HCT116 (cell line): Measurements from ENCODE around the gene SULT2B1.

ENCODE experiments used
- EGR1 ChIP-seq: IDR thresholded peaks from 2 replicates; pipeline ENCODE4 v1.6.1; 2012; ENCODE audit warnings: low read depth
- EZH2phosphoT487 ChIP-seq: fragments of 200-600 bp; IDR thresholded peaks from 2 replicates; pipeline ENCODE4 v1.6.1; 2018; ENCODE audit warnings: antibody characterized with exemption, borderline replicate concordance
- FOSL1 ChIP-seq: IDR thresholded peaks from 2 replicates; pipeline ENCODE4 v1.6.1; 2012; ENCODE audit warnings: low read depth
- POLR2A ChIP-seq: IDR thresholded peaks from 2 replicates; pipeline ENCODE4 v1.7.0; 2011; ENCODE audit warnings: borderline replicate concordance; ENCODE audit not compliant: insufficient read depth, insufficient read length; ENCODE audit errors: extremely low read depth
- RAD21 ChIP-seq: IDR thresholded peaks from 2 replicates; pipeline ENCODE4 v1.6.1; 2012; ENCODE audit warnings: low read depth, mild to moderate bottlenecking
- TCF7L2 ChIP-seq: IDR thresholded peaks from 2 replicates; pipeline ENCODE4 v1.7.0; 2011; ENCODE audit warnings: borderline replicate concordance, inconsistent platforms; ENCODE audit not compliant: insufficient read depth, insufficient read length; ENCODE audit errors: extremely low read depth
- YY1 ChIP-seq: IDR thresholded peaks from 2 replicates; pipeline ENCODE4 v1.6.1; 2011; ENCODE audit warnings: low read length, low read depth, moderate library complexity, mild to moderate bottlenecking; ENCODE audit not compliant: insufficient replicate concordance; ENCODE audit errors: extremely low read depth
- TF ChIP-seq, protein P1 (sequence below), 3 experiments: fragments of 200-600 bp in 1 of 3; sonication (generic) in 1 of 3; IDR thresholded peaks in 2 of 3; conservative IDR thresholded peaks in 1 of 3; 2 replicates each; pipeline ENCODE4 v1.5.1; 2012 to 2017; ENCODE audit warnings: low read depth in 2 of 3, low read length in 2 of 3, antibody characterized with exemption in 1 of 3, borderline replicate concordance in 1 of 3, control low read depth in 1 of 3, mild to moderate bottlenecking in 1 of 3, mixed read lengths in 1 of 3, mixed run types in 1 of 3, moderate library complexity in 1 of 3; ENCODE audit not compliant: insufficient read depth in 1 of 3
- TF ChIP-seq, protein P2 (sequence below): IDR thresholded peaks from 2 replicates; pipeline ENCODE4 v1.6.1; 2012; ENCODE audit warnings: low read depth
- TF ChIP-seq, protein P3 (sequence below): IDR thresholded peaks from 2 replicates; pipeline ENCODE4 v1.6.1; 2012

DNA sequence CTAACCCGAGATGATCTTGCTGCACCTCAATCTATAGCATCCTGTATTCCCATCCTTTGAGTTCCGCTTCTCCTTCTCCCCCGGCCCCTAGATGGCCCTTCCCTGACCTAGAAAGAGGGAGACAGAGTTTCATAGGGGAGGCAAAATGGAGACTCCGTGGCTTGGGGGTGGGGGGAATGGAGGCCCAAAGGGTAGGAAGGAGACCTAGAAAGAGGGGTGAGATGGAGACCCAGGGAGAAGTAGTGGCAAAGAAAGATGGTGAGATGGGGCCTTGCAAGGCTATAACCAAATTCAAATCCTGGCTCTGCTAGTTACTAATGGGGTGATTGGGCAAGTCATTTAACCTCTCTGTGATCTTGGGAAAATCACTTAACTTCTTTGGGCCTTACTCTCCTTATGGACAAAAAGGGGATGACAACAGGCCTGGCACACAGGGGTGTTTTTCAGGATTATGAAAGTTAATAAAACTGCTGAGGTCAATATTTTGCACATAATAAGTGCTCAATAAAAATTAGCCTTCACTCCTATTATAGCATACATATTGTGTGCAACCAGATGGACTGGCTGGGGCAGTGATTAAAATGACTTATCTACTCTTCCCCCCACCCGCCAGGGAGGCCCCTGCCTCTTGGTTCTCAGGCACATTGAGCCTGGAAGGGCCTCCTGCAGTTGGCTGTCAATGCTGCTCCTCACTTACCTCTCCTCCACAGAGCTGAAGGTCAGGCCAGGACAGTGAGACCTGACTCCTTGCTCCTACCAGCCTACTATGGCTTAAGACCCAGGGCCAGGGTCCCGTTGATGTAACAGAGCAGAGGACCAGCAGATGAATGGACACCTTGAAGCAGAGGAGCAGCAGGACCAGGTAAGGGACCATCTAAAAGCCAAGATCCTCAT, 68.0 kb downstream of the SULT2B1 start:
- TF ChIP-seq, protein P1, sequence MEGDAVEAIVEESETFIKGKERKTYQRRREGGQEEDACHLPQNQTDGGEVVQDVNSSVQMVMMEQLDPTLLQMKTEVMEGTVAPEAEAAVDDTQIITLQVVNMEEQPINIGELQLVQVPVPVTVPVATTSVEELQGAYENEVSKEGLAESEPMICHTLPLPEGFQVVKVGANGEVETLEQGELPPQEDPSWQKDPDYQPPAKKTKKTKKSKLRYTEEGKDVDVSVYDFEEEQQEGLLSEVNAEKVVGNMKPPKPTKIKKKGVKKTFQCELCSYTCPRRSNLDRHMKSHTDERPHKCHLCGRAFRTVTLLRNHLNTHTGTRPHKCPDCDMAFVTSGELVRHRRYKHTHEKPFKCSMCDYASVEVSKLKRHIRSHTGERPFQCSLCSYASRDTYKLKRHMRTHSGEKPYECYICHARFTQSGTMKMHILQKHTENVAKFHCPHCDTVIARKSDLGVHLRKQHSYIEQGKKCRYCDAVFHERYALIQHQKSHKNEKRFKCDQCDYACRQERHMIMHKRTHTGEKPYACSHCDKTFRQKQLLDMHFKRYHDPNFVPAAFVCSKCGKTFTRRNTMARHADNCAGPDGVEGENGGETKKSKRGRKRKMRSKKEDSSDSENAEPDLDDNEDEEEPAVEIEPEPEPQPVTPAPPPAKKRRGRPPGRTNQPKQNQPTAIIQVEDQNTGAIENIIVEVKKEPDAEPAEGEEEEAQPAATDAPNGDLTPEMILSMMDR (IDR thresholded peaks at IDR 0.05 in 2 of 3, conservative IDR thresholded peaks at IDR 0.05 in 1 of 3; ENCODE audit: borderline replicate concordance in 1 of 3, insufficient read depth in 1 of 3, low read depth in 2 of 3, low read length in 2 of 3) = no peak
- no peak for TF ChIP-seq EGR1
- TF ChIP-seq, protein P2, sequence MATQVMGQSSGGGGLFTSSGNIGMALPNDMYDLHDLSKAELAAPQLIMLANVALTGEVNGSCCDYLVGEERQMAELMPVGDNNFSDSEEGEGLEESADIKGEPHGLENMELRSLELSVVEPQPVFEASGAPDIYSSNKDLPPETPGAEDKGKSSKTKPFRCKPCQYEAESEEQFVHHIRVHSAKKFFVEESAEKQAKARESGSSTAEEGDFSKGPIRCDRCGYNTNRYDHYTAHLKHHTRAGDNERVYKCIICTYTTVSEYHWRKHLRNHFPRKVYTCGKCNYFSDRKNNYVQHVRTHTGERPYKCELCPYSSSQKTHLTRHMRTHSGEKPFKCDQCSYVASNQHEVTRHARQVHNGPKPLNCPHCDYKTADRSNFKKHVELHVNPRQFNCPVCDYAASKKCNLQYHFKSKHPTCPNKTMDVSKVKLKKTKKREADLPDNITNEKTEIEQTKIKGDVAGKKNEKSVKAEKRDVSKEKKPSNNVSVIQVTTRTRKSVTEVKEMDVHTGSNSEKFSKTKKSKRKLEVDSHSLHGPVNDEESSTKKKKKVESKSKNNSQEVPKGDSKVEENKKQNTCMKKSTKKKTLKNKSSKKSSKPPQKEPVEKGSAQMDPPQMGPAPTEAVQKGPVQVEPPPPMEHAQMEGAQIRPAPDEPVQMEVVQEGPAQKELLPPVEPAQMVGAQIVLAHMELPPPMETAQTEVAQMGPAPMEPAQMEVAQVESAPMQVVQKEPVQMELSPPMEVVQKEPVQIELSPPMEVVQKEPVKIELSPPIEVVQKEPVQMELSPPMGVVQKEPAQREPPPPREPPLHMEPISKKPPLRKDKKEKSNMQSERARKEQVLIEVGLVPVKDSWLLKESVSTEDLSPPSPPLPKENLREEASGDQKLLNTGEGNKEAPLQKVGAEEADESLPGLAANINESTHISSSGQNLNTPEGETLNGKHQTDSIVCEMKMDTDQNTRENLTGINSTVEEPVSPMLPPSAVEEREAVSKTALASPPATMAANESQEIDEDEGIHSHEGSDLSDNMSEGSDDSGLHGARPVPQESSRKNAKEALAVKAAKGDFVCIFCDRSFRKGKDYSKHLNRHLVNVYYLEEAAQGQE = no peak
- TF ChIP-seq, protein P3, sequence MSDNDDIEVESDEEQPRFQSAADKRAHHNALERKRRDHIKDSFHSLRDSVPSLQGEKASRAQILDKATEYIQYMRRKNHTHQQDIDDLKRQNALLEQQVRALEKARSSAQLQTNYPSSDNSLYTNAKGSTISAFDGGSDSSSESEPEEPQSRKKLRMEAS = no peak
- no peak for TF ChIP-seq YY1
- no peak for TF ChIP-seq RAD21
- no peak for TF ChIP-seq POLR2A
- no peak for TF ChIP-seq EZH2phosphoT487
- TF ChIP-seq TCF7L2 = no peak
- TF ChIP-seq FOSL1 = no peak
